H9 (cell line): ENCODE measurements around the gene STAU1. TPM values are rescaled to one million over a fixed set of nuclear protein-coding genes. Genes with fewer than 3 reads are reported as not detected.

Experiments
- DNase-seq: peaks from one replicate; pipeline ENCODE4 v3.0.0-alpha.2; 2017
- H2AFZ ChIP-seq: one replicate; pipeline ENCODE4 v1.6.1; 2013; ENCODE audit warnings: mild to moderate bottlenecking, low read length, control low read depth, moderate library complexity
- H2AK5ac ChIP-seq: 2 replicates; pipeline ENCODE4 v1.6.1; 2013; ENCODE audit warnings: low read length, control low read depth, mixed read lengths; ENCODE audit not compliant: insufficient read length
- H2BK120ac ChIP-seq: one replicate; pipeline ENCODE4 v1.6.1; 2013; ENCODE audit warnings: low read depth, mild to moderate bottlenecking, low read length, control low read depth, inconsistent platforms; ENCODE audit not compliant: poor library complexity, severe bottlenecking
- H2BK12ac ChIP-seq: 2 replicates; pipeline ENCODE4 v1.6.1; 2013; ENCODE audit warnings: low read length, control low read depth, mixed read lengths, low read depth; ENCODE audit not compliant: insufficient read length
- H2BK15ac ChIP-seq: 2 replicates; pipeline ENCODE4 v1.6.1; 2013; ENCODE audit warnings: low read depth, low read length, control low read depth
- H2BK20ac ChIP-seq: one replicate; pipeline ENCODE4 v1.6.1; 2013; ENCODE audit warnings: low read depth, mild to moderate bottlenecking, low read length, control low read depth, inconsistent platforms; ENCODE audit not compliant: poor library complexity, severe bottlenecking
- H2BK5ac ChIP-seq: 2 replicates; pipeline ENCODE4 v1.6.1; 2013; ENCODE audit warnings: low read length, control low read depth, mixed read lengths; ENCODE audit not compliant: insufficient read length
- H3K14ac ChIP-seq: 2 replicates; pipeline ENCODE4 v1.6.1; 2013; ENCODE audit warnings: low read length, control low read depth; ENCODE audit not compliant: insufficient read depth
- H3K18ac ChIP-seq: 2 replicates; pipeline ENCODE4 v1.6.1; 2013; ENCODE audit warnings: low read depth, mild to moderate bottlenecking, mixed read lengths, low read length, control low read depth; ENCODE audit not compliant: insufficient read length
- H3K23ac ChIP-seq: 2 replicates; pipeline ENCODE4 v1.6.1; 2013; ENCODE audit warnings: low read length, control low read depth, mixed read lengths, low read depth; ENCODE audit not compliant: insufficient read length
- H3K23me2 ChIP-seq: 2 replicates; pipeline ENCODE4 v1.6.1; 2013; ENCODE audit warnings: low read depth, mild to moderate bottlenecking, mixed read lengths, low read length, control low read depth; ENCODE audit not compliant: insufficient read length, poor library complexity, severe bottlenecking
- H3K27ac ChIP-seq: 2 replicates; pipeline ENCODE4 v1.5.1; 2013; ENCODE audit warnings: low read length, control low read depth, mixed read lengths, low read depth; ENCODE audit not compliant: insufficient read length
- H3K27me3 ChIP-seq: 2 replicates; pipeline ENCODE4 v1.6.1; 2013; ENCODE audit warnings: low read length, control low read depth, inconsistent platforms; ENCODE audit not compliant: insufficient read depth
- H3K4ac ChIP-seq: 2 replicates; pipeline ENCODE4 v1.6.1; 2013; ENCODE audit warnings: low read depth, mild to moderate bottlenecking, control low read depth, inconsistent platforms, low read length, moderate library complexity
- H3K4me1 ChIP-seq: 2 replicates; pipeline ENCODE4 v1.6.1; 2013; ENCODE audit warnings: low read length, control low read depth, inconsistent platforms; ENCODE audit not compliant: insufficient read depth
- H3K4me2 ChIP-seq: 2 replicates; pipeline ENCODE4 v1.6.1; 2013; ENCODE audit warnings: low read length, control low read depth, mixed read lengths; ENCODE audit not compliant: insufficient read length, insufficient read depth
- H3K56ac ChIP-seq: 2 replicates; pipeline ENCODE4 v1.6.1; 2013; ENCODE audit warnings: low read depth, mild to moderate bottlenecking, mixed read lengths, low read length, control low read depth; ENCODE audit not compliant: insufficient read length
- H3K79me1 ChIP-seq: 2 replicates; pipeline ENCODE4 v1.6.1; 2013; ENCODE audit warnings: low read depth, mild to moderate bottlenecking, moderate library complexity, low read length, control low read depth, inconsistent platforms; ENCODE audit not compliant: insufficient read depth, poor library complexity, severe bottlenecking
- H3K79me2 ChIP-seq: 2 replicates; pipeline ENCODE4 v1.6.1; 2013; ENCODE audit warnings: low read length, control low read depth, inconsistent platforms; ENCODE audit not compliant: insufficient read depth
- H3K9ac ChIP-seq: 2 replicates; pipeline ENCODE4 v1.6.1; 2013; ENCODE audit warnings: low read length, control low read depth, mixed read lengths; ENCODE audit not compliant: insufficient read length; ENCODE audit errors: extremely low read depth
- H3K9me3 ChIP-seq: one replicate; pipeline ENCODE4 v1.6.1; 2013; ENCODE audit warnings: low read depth, low read length, inconsistent platforms; ENCODE audit not compliant: control insufficient read depth
- H3T11ph ChIP-seq: one replicate; pipeline ENCODE4 v1.6.1; 2013; ENCODE audit warnings: mild to moderate bottlenecking, low read length, control low read depth, inconsistent platforms
- H4K20me1 ChIP-seq: one replicate; pipeline ENCODE4 v1.6.1; 2013; ENCODE audit not compliant: control insufficient read depth, insufficient read length, insufficient read depth
- H4K5ac ChIP-seq: 2 replicates; pipeline ENCODE4 v1.6.1; 2013; ENCODE audit warnings: low read depth, mild to moderate bottlenecking, mixed read lengths, low read length, control low read depth; ENCODE audit not compliant: insufficient read length
- H4K8ac ChIP-seq: replicated peaks from 2 replicates; pipeline ENCODE4 v1.6.1; 2013; ENCODE audit warnings: low read length, control low read depth, mixed read lengths, low read depth; ENCODE audit not compliant: insufficient read length
- H4K91ac ChIP-seq: 2 replicates; pipeline ENCODE4 v1.6.1; 2013; ENCODE audit warnings: low read depth, mild to moderate bottlenecking, moderate library complexity, mixed read lengths, low read length, control low read depth; ENCODE audit not compliant: insufficient read length
- H3K27ac Mint-ChIP-seq, 3 experiments: 2 replicates in 2 of 3; 3 replicates in 1 of 3; pipeline ENCODE4 v1.8.0; 2020 to 2021; ENCODE audit warnings: mixed read lengths in 3 of 3, mild to moderate bottlenecking in 1 of 3, moderate library complexity in 1 of 3
- H3K27me3 Mint-ChIP-seq: 2 replicates; pipeline ENCODE4 v1.8.0; 2021; ENCODE audit warnings: low read depth, mild to moderate bottlenecking, moderate library complexity, mixed read lengths
- H3K36me3 Mint-ChIP-seq, 3 experiments: 2 replicates in 2 of 3; 3 replicates in 1 of 3; pipeline ENCODE4 v1.8.0; 2020 to 2021; ENCODE audit warnings: low read depth in 3 of 3, mixed read lengths in 3 of 3; ENCODE audit not compliant: insufficient read depth in 1 of 3
- H3K4me1 Mint-ChIP-seq, 2 experiments: 2 replicates each; pipeline ENCODE4 v1.8.0; 2020; ENCODE audit warnings: mixed read lengths in 2 of 2
- H3K4me3 Mint-ChIP-seq, 2 experiments: 2 replicates in 1 of 2; 3 replicates in 1 of 2; pipeline ENCODE4 v1.8.0; 2020 to 2021; ENCODE audit warnings: mild to moderate bottlenecking in 2 of 2, mixed read lengths in 2 of 2, moderate library complexity in 1 of 2
- H3K9me3 Mint-ChIP-seq, 2 experiments: 2 replicates in 1 of 2; 3 replicates in 1 of 2; pipeline ENCODE4 v1.8.0; 2020; ENCODE audit warnings: mild to moderate bottlenecking in 2 of 2, mixed read lengths in 2 of 2, moderate library complexity in 1 of 2
- WGBS: extraction: QIAGEN DNeasy Blood & Tissue Kit; methylation state at CpG from one replicate; pipeline ENCODE4 v1.1.7; 2013; ENCODE audit warnings: missing lambda C conversion rate, low lambda C conversion rate, mixed read lengths; ENCODE audit not compliant: insufficient read length; ENCODE audit errors: extremely low coverage; 5-methylcytosine and 5-hydroxymethylcytosine counted together
- total RNA-seq: library from RNA; stranded (reverse); gene quantifications from 2 replicates; pipeline ENCODE4 v1.2.1, GENCODE V29; 2021
- TF ChIP-seq, protein P1 (sequence below): fragments of 200-600 bp; sonication (generic); conservative IDR thresholded peaks from 3 replicates; pipeline ENCODE4 v1.8.0; 2021; ENCODE audit warnings: antibody characterized with exemption, mild to moderate bottlenecking

Gene STAU1
- total RNA-seq, 1 experiment from 2014 or later = 106 TPM

GRCh38 chr20:49165611-49166010 lies 22.5 kb downstream of the STAU1 start:
- no peak overlapping the region for H4K91ac ChIP-seq

More at GRCh38 chr20:49165611-49166010, 22.5 kb downstream of the STAU1 start:
- peaks cover 1 to 19% (median 7%) of the 10 kb centered on the region in 3 experiments; a peak in 6 of 7 replicates for H3K36me3 Mint-ChIP-seq
- no peak overlapping the region for H3K56ac ChIP-seq
- H3K79me2 ChIP-seq = peaks cover 8% of the 10 kb centered on the region
- no peak overlapping the region for H4K8ac ChIP-seq
- H4K20me1 ChIP-seq = no peaks in the 10 kb centered on the region
- no peak overlapping the region for H3K4me2 ChIP-seq
- no peak overlapping the region for H4K5ac ChIP-seq
- H3K27me3 Mint-ChIP-seq = no peaks in the 10 kb centered on the region
- no peak overlapping the region for H3K4ac ChIP-seq
- H3K23me2 ChIP-seq = no peaks in the 10 kb centered on the region
- H3K9ac ChIP-seq = no peak overlapping the region
- no peak overlapping the region for H3K27ac ChIP-seq
- H2BK120ac ChIP-seq = no peak overlapping the region
- TF ChIP-seq, protein P1, sequence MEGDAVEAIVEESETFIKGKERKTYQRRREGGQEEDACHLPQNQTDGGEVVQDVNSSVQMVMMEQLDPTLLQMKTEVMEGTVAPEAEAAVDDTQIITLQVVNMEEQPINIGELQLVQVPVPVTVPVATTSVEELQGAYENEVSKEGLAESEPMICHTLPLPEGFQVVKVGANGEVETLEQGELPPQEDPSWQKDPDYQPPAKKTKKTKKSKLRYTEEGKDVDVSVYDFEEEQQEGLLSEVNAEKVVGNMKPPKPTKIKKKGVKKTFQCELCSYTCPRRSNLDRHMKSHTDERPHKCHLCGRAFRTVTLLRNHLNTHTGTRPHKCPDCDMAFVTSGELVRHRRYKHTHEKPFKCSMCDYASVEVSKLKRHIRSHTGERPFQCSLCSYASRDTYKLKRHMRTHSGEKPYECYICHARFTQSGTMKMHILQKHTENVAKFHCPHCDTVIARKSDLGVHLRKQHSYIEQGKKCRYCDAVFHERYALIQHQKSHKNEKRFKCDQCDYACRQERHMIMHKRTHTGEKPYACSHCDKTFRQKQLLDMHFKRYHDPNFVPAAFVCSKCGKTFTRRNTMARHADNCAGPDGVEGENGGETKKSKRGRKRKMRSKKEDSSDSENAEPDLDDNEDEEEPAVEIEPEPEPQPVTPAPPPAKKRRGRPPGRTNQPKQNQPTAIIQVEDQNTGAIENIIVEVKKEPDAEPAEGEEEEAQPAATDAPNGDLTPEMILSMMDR = no peak
- no peak overlapping the region for H2AFZ ChIP-seq
- H3K14ac ChIP-seq = no peak overlapping the region
- no peak overlapping the region for H2BK15ac ChIP-seq
- H3K9me3 ChIP-seq = no peaks in the 10 kb centered on the region
- no peaks in the 10 kb centered on the region for H3K27me3 ChIP-seq
- peak overlapping the region in 1 of 3 experiments; percentile 74; a peak in 2 of 7 replicates for H3K27ac Mint-ChIP-seq
- H3K9me3 Mint-ChIP-seq = no peaks in the 10 kb centered on the region
- no peak overlapping the region for H2BK20ac ChIP-seq
- H2BK12ac ChIP-seq = no peak overlapping the region
- no peak overlapping the region for H3T11ph ChIP-seq
- peaks cover 9% of the 10 kb centered on the region in 2 experiments; a peak in 3 of 4 replicates for H3K4me1 Mint-ChIP-seq
- H3K4me1 ChIP-seq = no peaks in the 10 kb centered on the region
- no peak for DNase-seq
- no peak overlapping the region for H3K18ac ChIP-seq
- H3K4me3 Mint-ChIP-seq = no peak overlapping the region
- H3K23ac ChIP-seq = no peak overlapping the region
- no peak overlapping the region for H2AK5ac ChIP-seq
- H3K79me1 ChIP-seq = peaks cover 8% of the 10 kb centered on the region
- H2BK5ac ChIP-seq = no peak overlapping the region
- WGBS = no CpG with 5 or more reads among the region's 5 CpGs
